NCI-H510A (cell line): ENCODE measurements around the gene CHST14.
"Not testable (repeated sequence)": the region's sequence is repeated elsewhere in the genome, so short reads cannot be mapped to it uniquely, and the experiment has no call there.

Experiments used
- DNase-seq: peaks from one replicate; lab custom pipeline; 2025; lab: John Stamatoyannopoulos, UW

CHST14 gene

GRCh38 chr15:40440743-40441564 is 29.8 kb upstream of the CHST14 start, which contains the start of gene BAHD1:
BAHD1 (plus strand) TSS chr15:40440953; CDS start chr15:40458465, 17,512 bp downstream.
- DNase-seq = peak; percentile 90

- no peak for DNase-seq
These were observed 28.9 kb upstream of the CHST14 start for GRCh38 chr15:40441565-40442531.

GRCh38 chr15:40443255-40443654 is 27.5 kb upstream of the CHST14 start:
- DNase-seq = no peak

- DNase-seq = no peak
These were observed 26.9 kb upstream of the CHST14 start for GRCh38 chr15:40443846-40444245.

GRCh38 chr15:40444736-40445135 is 26.0 kb upstream of the CHST14 start:
- no peak for DNase-seq

- DNase-seq = no peak
These were observed 25.3 kb upstream of the CHST14 start for GRCh38 chr15:40445421-40445922.

GRCh38 chr15:40446144-40446543 is 24.6 kb upstream of the CHST14 start:
- no peak for DNase-seq

GRCh38 chr15:40448354-40448753 is 22.4 kb upstream of the CHST14 start:
- no peak for DNase-seq

- DNase-seq = no peak
These were observed 21.5 kb upstream of the CHST14 start for GRCh38 chr15:40449275-40449674.

- no peak for DNase-seq
These were observed 20.7 kb upstream of the CHST14 start for GRCh38 chr15:40450047-40450446.

- no peak for DNase-seq
These were observed 19.1 kb upstream of the CHST14 start for GRCh38 chr15:40451527-40452158.

- DNase-seq = no peak
These were observed 18.3 kb upstream of the CHST14 start for GRCh38 chr15:40452296-40453090.

- DNase-seq = not testable (repeated sequence)
These were observed 16.8 kb upstream of the CHST14 start for GRCh38 chr15:40453941-40454340.

- no peak for DNase-seq
These were observed 15.8 kb upstream of the CHST14 start for GRCh38 chr15:40454904-40455391.

GRCh38 chr15:40456299-40456712 is 14.5 kb upstream of the CHST14 start:
- no peak for DNase-seq

- no peak for DNase-seq
These were observed 14.0 kb upstream of the CHST14 start for GRCh38 chr15:40456738-40457137.

GRCh38 chr15:40458495-40459371 is 12.1 kb upstream of the CHST14 start:
- no peak for DNase-seq

- DNase-seq = no peak
These were observed 11.3 kb upstream of the CHST14 start for GRCh38 chr15:40459391-40460015.

- no peak for DNase-seq
These were observed 10.4 kb upstream of the CHST14 start for GRCh38 chr15:40460404-40460803.

GRCh38 chr15:40461958-40462357 is 8.8 kb upstream of the CHST14 start:
- DNase-seq = no peak
